ENCODE measurements around the gene STXBP1.

The STXBP1 gene

DNA sequence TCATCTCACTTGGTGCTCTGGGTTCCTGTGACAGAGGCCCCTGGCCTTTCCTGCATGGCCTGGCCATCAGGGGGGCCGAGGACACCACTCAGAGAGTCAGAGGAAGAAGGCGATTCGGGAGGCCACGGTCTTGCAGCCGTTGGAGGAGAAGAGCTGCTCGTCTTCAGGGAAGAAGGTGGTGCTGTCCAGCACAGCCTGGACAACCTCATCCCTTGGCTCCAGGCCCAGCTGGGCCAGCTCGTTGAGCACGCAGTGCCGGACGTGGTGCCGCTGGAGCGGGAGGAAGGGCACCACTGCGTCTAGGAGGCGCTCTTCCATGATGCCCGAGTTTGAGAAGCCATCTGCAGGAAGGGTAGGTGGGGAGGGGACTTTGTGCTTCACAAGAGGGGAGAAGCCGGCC is 119.9 kb downstream of the STXBP1 start:
- peaks cover 16% of the 10 kb centered on the region for H3K4me1 ChIP-seq (ENCODE audit: insufficient read depth, low read length, severe bottlenecking)
- H3K27me3 ChIP-seq (ENCODE audit: insufficient read depth, low read length) = no peaks in the 10 kb centered on the region
- H3K9me2 ChIP-seq (ENCODE audit: low read depth, low read length) = no peaks in the 10 kb centered on the region
- H3K36me3 ChIP-seq (ENCODE audit: insufficient read depth, low read length) = no peaks in the 10 kb centered on the region
- no peaks in the 10 kb centered on the region for H3F3A ChIP-seq (ENCODE audit: insufficient read depth, low read length)
- H2AFZ ChIP-seq (ENCODE audit: low read length) = no peak overlapping the region
- H3K9me3 ChIP-seq (ENCODE audit: low read length) = no peaks in the 10 kb centered on the region
- H4K20me1 ChIP-seq (ENCODE audit: insufficient read depth, low read length) = no peaks in the 10 kb centered on the region
- no peaks in the 10 kb centered on the region for H3K79me2 ChIP-seq (ENCODE audit: insufficient read depth, low read length)
- TF ChIP-seq, protein P1, sequence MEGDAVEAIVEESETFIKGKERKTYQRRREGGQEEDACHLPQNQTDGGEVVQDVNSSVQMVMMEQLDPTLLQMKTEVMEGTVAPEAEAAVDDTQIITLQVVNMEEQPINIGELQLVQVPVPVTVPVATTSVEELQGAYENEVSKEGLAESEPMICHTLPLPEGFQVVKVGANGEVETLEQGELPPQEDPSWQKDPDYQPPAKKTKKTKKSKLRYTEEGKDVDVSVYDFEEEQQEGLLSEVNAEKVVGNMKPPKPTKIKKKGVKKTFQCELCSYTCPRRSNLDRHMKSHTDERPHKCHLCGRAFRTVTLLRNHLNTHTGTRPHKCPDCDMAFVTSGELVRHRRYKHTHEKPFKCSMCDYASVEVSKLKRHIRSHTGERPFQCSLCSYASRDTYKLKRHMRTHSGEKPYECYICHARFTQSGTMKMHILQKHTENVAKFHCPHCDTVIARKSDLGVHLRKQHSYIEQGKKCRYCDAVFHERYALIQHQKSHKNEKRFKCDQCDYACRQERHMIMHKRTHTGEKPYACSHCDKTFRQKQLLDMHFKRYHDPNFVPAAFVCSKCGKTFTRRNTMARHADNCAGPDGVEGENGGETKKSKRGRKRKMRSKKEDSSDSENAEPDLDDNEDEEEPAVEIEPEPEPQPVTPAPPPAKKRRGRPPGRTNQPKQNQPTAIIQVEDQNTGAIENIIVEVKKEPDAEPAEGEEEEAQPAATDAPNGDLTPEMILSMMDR (IDR thresholded peaks at IDR 0.05; ENCODE audit: low read length) = no peak
- no peak for TF ChIP-seq EZH2 (IDR thresholded peaks at IDR 0.05; ENCODE audit: borderline replicate concordance, low read length)
- H3K27ac ChIP-seq (ENCODE audit: low read depth, low read length, poor library complexity, severe bottlenecking) = no peak overlapping the region
- no peak overlapping the region for H3K9ac ChIP-seq (ENCODE audit: low read length)
- H3K4me2 ChIP-seq (ENCODE audit: low read length) = no peak overlapping the region
- H3K4me3 ChIP-seq (ENCODE audit: low read depth, low read length, poor library complexity, severe bottlenecking) = no peak overlapping the region

DNA sequence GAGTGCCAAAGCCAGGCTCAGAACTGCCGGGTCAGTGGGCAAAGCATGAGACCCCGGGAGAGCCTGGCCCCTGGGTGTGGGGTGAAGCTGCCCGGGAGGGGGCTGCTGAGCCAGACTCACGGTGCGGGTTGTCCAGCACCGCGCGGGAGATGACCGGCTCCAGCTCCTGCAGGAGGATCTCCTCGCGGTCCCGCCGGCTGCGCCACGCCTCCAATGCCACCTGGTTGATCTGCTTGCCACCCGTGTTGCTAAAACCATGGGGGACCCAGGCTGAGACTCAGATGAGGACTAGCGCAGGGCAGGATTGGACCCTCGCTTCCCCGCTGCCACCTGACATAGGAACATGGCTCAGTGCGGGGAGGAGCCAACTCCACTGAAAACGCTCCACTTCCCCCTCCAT is 120.4 kb downstream of the STXBP1 start:
- no peaks in the 10 kb centered on the region for H3K36me3 ChIP-seq (ENCODE audit: insufficient read depth, low read length)
- H3K79me2 ChIP-seq (ENCODE audit: insufficient read depth, low read length) = no peaks in the 10 kb centered on the region
- no peak for TF ChIP-seq EZH2 (IDR thresholded peaks at IDR 0.05; ENCODE audit: borderline replicate concordance, low read length)
- TF ChIP-seq, protein P1 (IDR thresholded peaks at IDR 0.05; ENCODE audit: low read length) = no peak
- H3K27me3 ChIP-seq (ENCODE audit: insufficient read depth, low read length) = no peaks in the 10 kb centered on the region
- H3K27ac ChIP-seq (ENCODE audit: low read depth, low read length, poor library complexity, severe bottlenecking) = no peak overlapping the region
- H3K9me3 ChIP-seq (ENCODE audit: low read length) = no peaks in the 10 kb centered on the region
- no peak overlapping the region for H3K4me2 ChIP-seq (ENCODE audit: low read length)
- no peak overlapping the region for H3K9ac ChIP-seq (ENCODE audit: low read length)
- H4K20me1 ChIP-seq (ENCODE audit: insufficient read depth, low read length) = no peaks in the 10 kb centered on the region
- peaks cover 16% of the 10 kb centered on the region for H3K4me1 ChIP-seq (ENCODE audit: insufficient read depth, low read length, severe bottlenecking)
- no peaks in the 10 kb centered on the region for H3F3A ChIP-seq (ENCODE audit: insufficient read depth, low read length)
- H2AFZ ChIP-seq (ENCODE audit: low read length) = no peak overlapping the region
- H3K9me2 ChIP-seq (ENCODE audit: low read depth, low read length) = no peaks in the 10 kb centered on the region
- H3K4me3 ChIP-seq (ENCODE audit: low read depth, low read length, poor library complexity, severe bottlenecking) = no peak overlapping the region

GRCh38 chr9:127733614-127734013 is 121.5 kb downstream of the STXBP1 start:
- peaks cover 7% of the 10 kb centered on the region; the same call in 1 of the 2 replicates for H3K36me3 ChIP-seq (ENCODE audit: insufficient read depth, low read length)
- H3K9me2 ChIP-seq (ENCODE audit: low read depth, low read length) = no peaks in the 10 kb centered on the region
- H3K27ac ChIP-seq (ENCODE audit: low read depth, low read length, poor library complexity, severe bottlenecking) = no peak overlapping the region
- no peak overlapping the region for H3K4me2 ChIP-seq (ENCODE audit: low read length)
- no peaks in the 10 kb centered on the region for H3K79me2 ChIP-seq (ENCODE audit: insufficient read depth, low read length)
- H2AFZ ChIP-seq (ENCODE audit: low read length) = no peak overlapping the region
- H3K4me3 ChIP-seq (ENCODE audit: low read depth, low read length, poor library complexity, severe bottlenecking) = no peak overlapping the region
- no peaks in the 10 kb centered on the region for H3K9me3 ChIP-seq (ENCODE audit: low read length)
- H3K4me1 ChIP-seq (ENCODE audit: insufficient read depth, low read length, severe bottlenecking) = peaks cover 16% of the 10 kb centered on the region
- no peaks in the 10 kb centered on the region for H3K27me3 ChIP-seq (ENCODE audit: insufficient read depth, low read length)
- no peaks in the 10 kb centered on the region for H4K20me1 ChIP-seq (ENCODE audit: insufficient read depth, low read length)
- TF ChIP-seq, protein P1 (IDR thresholded peaks at IDR 0.05; ENCODE audit: low read length) = no peak
- no peak for TF ChIP-seq EZH2 (IDR thresholded peaks at IDR 0.05; ENCODE audit: borderline replicate concordance, low read length)
- no peaks in the 10 kb centered on the region for H3F3A ChIP-seq (ENCODE audit: insufficient read depth, low read length)
- no peak overlapping the region for H3K9ac ChIP-seq (ENCODE audit: low read length)

All from OCI-LY1 (cell line).